ENCODE results near the gene LENG8.

The LENG8 gene

GRCh38 chr19:54460230-54461005, 11.4 kb downstream of the LENG8 start:
- no peaks in the 10 kb centered on the region for H3K79me2 ChIP-seq (ENCODE audit: insufficient read depth, low read length)
- H3K27ac ChIP-seq (ENCODE audit: low read depth, low read length), result no peak overlapping the region
- no peaks in the 10 kb centered on the region for H3K9me2 ChIP-seq (replicated peaks; ENCODE audit: insufficient read depth, low read length)
- H2AFZ ChIP-seq (ENCODE audit: low read depth, low read length, severe bottlenecking), result no peak overlapping the region
- H3K4me2 ChIP-seq (ENCODE audit: low read depth, low read length, poor library complexity, severe bottlenecking), result no peak overlapping the region
- no peak overlapping the region for H3K4me3 ChIP-seq (ENCODE audit: insufficient read depth, low read length, poor library complexity, severe bottlenecking)
- H3K9me3 ChIP-seq (ENCODE audit: insufficient read depth, low read length), result no peaks in the 10 kb centered on the region
- no peaks in the 10 kb centered on the region; the same call in 1 of the 2 replicates for H4K20me1 ChIP-seq (ENCODE audit: low read depth, low read length)
- TF ChIP-seq CTCF (IDR thresholded peaks at IDR 0.05; ENCODE audit: insufficient read depth, low read length, poor library complexity, severe bottlenecking) (no peak), EZH2phosphoT487 (conservative IDR thresholded peaks at IDR 0.05; ENCODE audit: low read length) (no peak)
- H3K36me3 ChIP-seq (ENCODE audit: low read length), result 0 out of 2 replicates have a peak, but pooled peaks cover 5% of the 10 kb centered on the region
- no peak overlapping the region for H3K9ac ChIP-seq (ENCODE audit: low read length)
- peaks cover 24% of the 10 kb centered on the region; the same call in 1 of the 2 replicates for H3F3A ChIP-seq (ENCODE audit: insufficient read depth)
- H3K27me3 ChIP-seq (ENCODE audit: low read length), result no peaks in the 10 kb centered on the region

- Histone ChIP-seq H3K79me2 (ENCODE audit: insufficient read depth, low read length) (no peaks in the 10 kb centered on the region), H3K9ac (ENCODE audit: low read length) (no peak overlapping the region), H4K20me1 (ENCODE audit: low read depth, low read length) (no peaks in the 10 kb centered on the region; the same call in 1 of the 2 replicates), H3K27me3 (ENCODE audit: low read length) (no peaks in the 10 kb centered on the region), H3K4me2 (ENCODE audit: low read depth, low read length, poor library complexity, severe bottlenecking) (no peak overlapping the region), H3K4me3 (ENCODE audit: insufficient read depth, low read length, poor library complexity, severe bottlenecking) (no peak overlapping the region), H2AFZ (ENCODE audit: low read depth, low read length, severe bottlenecking) (no peak overlapping the region), H3K9me2 (replicated peaks; ENCODE audit: insufficient read depth, low read length) (no peaks in the 10 kb centered on the region), H3K27ac (ENCODE audit: low read depth, low read length) (no peak overlapping the region), H3K36me3 (ENCODE audit: low read length) (0 out of 2 replicates have a peak, but pooled peaks cover 5% of the 10 kb centered on the region), H3F3A (ENCODE audit: insufficient read depth) (peaks cover 24% of the 10 kb centered on the region; the same call in 1 of the 2 replicates), H3K9me3 (ENCODE audit: insufficient read depth, low read length) (no peaks in the 10 kb centered on the region)
- TF ChIP-seq EZH2phosphoT487 (conservative IDR thresholded peaks at IDR 0.05; ENCODE audit: low read length) (no peak), CTCF (IDR thresholded peaks at IDR 0.05; ENCODE audit: insufficient read depth, low read length, poor library complexity, severe bottlenecking) (no peak)
Measured at GRCh38 chr19:54461210-54461609, 12.2 kb downstream of the LENG8 start.

GRCh38 chr19:54461613-54462012, 12.6 kb downstream of the LENG8 start:
- peaks cover 24% of the 10 kb centered on the region; the same call in 1 of the 2 replicates for H3F3A ChIP-seq (ENCODE audit: insufficient read depth)
- no peak overlapping the region for H2AFZ ChIP-seq (ENCODE audit: low read depth, low read length, severe bottlenecking)
- no peak overlapping the region for H3K4me2 ChIP-seq (ENCODE audit: low read depth, low read length, poor library complexity, severe bottlenecking)
- no peaks in the 10 kb centered on the region for H3K9me2 ChIP-seq (replicated peaks; ENCODE audit: insufficient read depth, low read length)
- no peaks in the 10 kb centered on the region for H3K9me3 ChIP-seq (ENCODE audit: insufficient read depth, low read length)
- no peaks in the 10 kb centered on the region for H3K27me3 ChIP-seq (ENCODE audit: low read length)
- H3K79me2 ChIP-seq (ENCODE audit: insufficient read depth, low read length), result no peaks in the 10 kb centered on the region
- H3K27ac ChIP-seq (ENCODE audit: low read depth, low read length), result no peak overlapping the region
- H3K36me3 ChIP-seq (ENCODE audit: low read length), result 0 out of 2 replicates have a peak, but pooled peaks cover 5% of the 10 kb centered on the region
- H3K9ac ChIP-seq (ENCODE audit: low read length), result no peak overlapping the region
- TF ChIP-seq CTCF (IDR thresholded peaks at IDR 0.05; ENCODE audit: insufficient read depth, low read length, poor library complexity, severe bottlenecking) (no peak), EZH2phosphoT487 (conservative IDR thresholded peaks at IDR 0.05; ENCODE audit: low read length) (no peak)
- H3K4me3 ChIP-seq (ENCODE audit: insufficient read depth, low read length, poor library complexity, severe bottlenecking), result no peak overlapping the region
- H4K20me1 ChIP-seq (ENCODE audit: low read depth, low read length), result no peaks in the 10 kb centered on the region; the same call in 1 of the 2 replicates

Measured in SU-DHL-6 (cell line).